Uterus (tissue), 2 donors: ENCODE measurements around the gene MAST2.

ENCODE experiments used
- POLR2A ChIP-seq, 2 donors: fragments of 450-650 bp; IDR thresholded peaks; one replicate each; pipeline ENCODE4 v1.6.1; 2016; ENCODE audit warnings: antibody characterized with exemption in 2 of 2, mild to moderate bottlenecking in 1 of 2, moderate library complexity in 1 of 2
- TF ChIP-seq, protein P1 (sequence below), 4 experiments: fragments of 200-600 bp in 2 of 4; fragments of 450-650 bp in 2 of 4; sonication (generic) in 2 of 4; IDR thresholded peaks; one replicate each; pipeline ENCODE4 v1.5.1; 2016 to 2019; ENCODE audit warnings: antibody characterized with exemption in 4 of 4, mild to moderate bottlenecking in 2 of 4, moderate library complexity in 1 of 4

DNA sequence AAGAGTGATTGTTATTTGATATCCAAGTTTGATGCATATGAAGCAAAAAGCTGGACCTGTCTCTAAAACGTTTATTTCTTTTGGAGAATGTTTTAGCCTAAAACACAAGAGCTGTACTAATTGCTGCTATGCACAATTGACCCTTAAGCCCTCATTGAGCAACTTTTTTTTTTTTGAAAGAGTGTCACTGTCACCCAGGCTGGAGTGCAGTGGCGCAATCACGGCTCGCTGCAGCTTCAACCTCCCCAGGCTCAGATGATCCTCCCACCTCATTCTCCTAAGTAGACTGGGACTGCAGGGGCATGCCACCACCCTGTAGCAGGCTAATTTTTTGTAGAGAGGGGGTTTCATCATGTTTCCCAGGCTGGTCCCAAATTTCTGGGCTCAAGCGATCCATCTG is 199.9 kb downstream of the MAST2 start:
- TF ChIP-seq, protein P1, sequence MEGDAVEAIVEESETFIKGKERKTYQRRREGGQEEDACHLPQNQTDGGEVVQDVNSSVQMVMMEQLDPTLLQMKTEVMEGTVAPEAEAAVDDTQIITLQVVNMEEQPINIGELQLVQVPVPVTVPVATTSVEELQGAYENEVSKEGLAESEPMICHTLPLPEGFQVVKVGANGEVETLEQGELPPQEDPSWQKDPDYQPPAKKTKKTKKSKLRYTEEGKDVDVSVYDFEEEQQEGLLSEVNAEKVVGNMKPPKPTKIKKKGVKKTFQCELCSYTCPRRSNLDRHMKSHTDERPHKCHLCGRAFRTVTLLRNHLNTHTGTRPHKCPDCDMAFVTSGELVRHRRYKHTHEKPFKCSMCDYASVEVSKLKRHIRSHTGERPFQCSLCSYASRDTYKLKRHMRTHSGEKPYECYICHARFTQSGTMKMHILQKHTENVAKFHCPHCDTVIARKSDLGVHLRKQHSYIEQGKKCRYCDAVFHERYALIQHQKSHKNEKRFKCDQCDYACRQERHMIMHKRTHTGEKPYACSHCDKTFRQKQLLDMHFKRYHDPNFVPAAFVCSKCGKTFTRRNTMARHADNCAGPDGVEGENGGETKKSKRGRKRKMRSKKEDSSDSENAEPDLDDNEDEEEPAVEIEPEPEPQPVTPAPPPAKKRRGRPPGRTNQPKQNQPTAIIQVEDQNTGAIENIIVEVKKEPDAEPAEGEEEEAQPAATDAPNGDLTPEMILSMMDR (IDR thresholded peaks at IDR 0.05), result no peak
- no peak for TF ChIP-seq POLR2A (IDR thresholded peaks at IDR 0.05)
